Left ventricle myocardium inferior (tissue), 1 donor: ENCODE measurements around the gene CADPS. TPM values are rescaled to one million over a fixed set of nuclear protein-coding genes. Genes with fewer than 3 reads are reported as not detected.

ENCODE experiments used
- DNase-seq: peaks from one replicate; pipeline ENCODE4 v3.0.0-alpha.2; 2020
- H3K27ac ChIP-seq: fragments of 200-600 bp; replicated peaks from 2 replicates; pipeline ENCODE4 v1.8.0; 2021
- H3K27me3 ChIP-seq: fragments of 200-600 bp; 2 replicates; pipeline ENCODE4 v1.8.0; 2021; ENCODE audit warnings: low read depth
- H3K36me3 ChIP-seq: fragments of 200-600 bp; 2 replicates; pipeline ENCODE4 v1.8.0; 2021
- H3K4me1 ChIP-seq: fragments of 200-600 bp; 2 replicates; pipeline ENCODE4 v1.8.0; 2021
- H3K4me3 ChIP-seq: fragments of 200-600 bp; 2 replicates; pipeline ENCODE4 v1.8.0; 2021; ENCODE audit warnings: mild to moderate bottlenecking, moderate library complexity
- H3K9me3 ChIP-seq: fragments of 200-600 bp; replicated peaks from 2 replicates; pipeline ENCODE4 v1.8.0; 2021
- intact Hi-C: fragments of 100-400 bp; cut with micrococcal nuclease; formaldehyde crosslinking; loops from one replicate; pipeline ENCODE4 v1.11.0; 2022
- total RNA-seq: library from RNA; stranded (reverse); fragmentation: NEBNext Ultra II Directional; extraction: Animal tissue kit (Norgen Biotek cat#: 25700); gene quantifications from one replicate; pipeline ENCODE4 v1.2.1, GENCODE V29; 2021
- TF ChIP-seq, protein P1 (sequence below): fragments of 200-600 bp; IDR thresholded peaks from 2 replicates; pipeline ENCODE4 v1.8.0; 2021; ENCODE audit warnings: antibody characterized with exemption, mild to moderate bottlenecking, borderline replicate concordance
- donor health status: DM: no; HTN: yes; CAD: no; lungs with severe emphysema.

CADPS gene
- total RNA-seq, 1 donor from 2014 or later: 25.0 TPM

DNA sequence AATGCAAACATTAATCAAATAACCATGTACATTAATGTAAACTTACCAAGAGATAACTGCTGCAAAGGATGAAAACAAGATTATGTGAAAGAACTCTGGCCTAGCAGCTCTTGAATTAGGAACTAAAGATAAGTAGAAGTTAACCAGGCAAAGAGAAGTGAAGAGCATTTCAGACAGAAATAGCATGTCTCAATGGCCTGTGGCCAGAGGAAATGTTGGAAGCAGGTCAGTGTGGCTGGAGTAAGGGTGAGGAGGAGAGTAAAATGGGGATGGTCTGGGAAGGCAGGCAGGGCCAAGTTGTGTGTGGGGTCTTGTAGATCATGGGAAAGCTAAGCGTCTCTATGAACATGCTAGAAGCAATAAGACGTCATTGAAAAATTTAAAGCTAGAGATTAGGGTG lies 192.4 kb downstream of the CADPS start:
- H3K4me1 ChIP-seq: peaks cover 15% of the 10 kb centered on the region
- no peak overlapping the region for H3K4me3 ChIP-seq
- intact Hi-C loops: no loop called here
- TF ChIP-seq, protein P1, sequence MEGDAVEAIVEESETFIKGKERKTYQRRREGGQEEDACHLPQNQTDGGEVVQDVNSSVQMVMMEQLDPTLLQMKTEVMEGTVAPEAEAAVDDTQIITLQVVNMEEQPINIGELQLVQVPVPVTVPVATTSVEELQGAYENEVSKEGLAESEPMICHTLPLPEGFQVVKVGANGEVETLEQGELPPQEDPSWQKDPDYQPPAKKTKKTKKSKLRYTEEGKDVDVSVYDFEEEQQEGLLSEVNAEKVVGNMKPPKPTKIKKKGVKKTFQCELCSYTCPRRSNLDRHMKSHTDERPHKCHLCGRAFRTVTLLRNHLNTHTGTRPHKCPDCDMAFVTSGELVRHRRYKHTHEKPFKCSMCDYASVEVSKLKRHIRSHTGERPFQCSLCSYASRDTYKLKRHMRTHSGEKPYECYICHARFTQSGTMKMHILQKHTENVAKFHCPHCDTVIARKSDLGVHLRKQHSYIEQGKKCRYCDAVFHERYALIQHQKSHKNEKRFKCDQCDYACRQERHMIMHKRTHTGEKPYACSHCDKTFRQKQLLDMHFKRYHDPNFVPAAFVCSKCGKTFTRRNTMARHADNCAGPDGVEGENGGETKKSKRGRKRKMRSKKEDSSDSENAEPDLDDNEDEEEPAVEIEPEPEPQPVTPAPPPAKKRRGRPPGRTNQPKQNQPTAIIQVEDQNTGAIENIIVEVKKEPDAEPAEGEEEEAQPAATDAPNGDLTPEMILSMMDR: no peak
- no peaks in the 10 kb centered on the region for H3K27me3 ChIP-seq
- H3K27ac ChIP-seq: no peak overlapping the region
- DNase-seq: no peak
- H3K9me3 ChIP-seq: no peaks in the 10 kb centered on the region
- no peaks in the 10 kb centered on the region for H3K36me3 ChIP-seq

DNA sequence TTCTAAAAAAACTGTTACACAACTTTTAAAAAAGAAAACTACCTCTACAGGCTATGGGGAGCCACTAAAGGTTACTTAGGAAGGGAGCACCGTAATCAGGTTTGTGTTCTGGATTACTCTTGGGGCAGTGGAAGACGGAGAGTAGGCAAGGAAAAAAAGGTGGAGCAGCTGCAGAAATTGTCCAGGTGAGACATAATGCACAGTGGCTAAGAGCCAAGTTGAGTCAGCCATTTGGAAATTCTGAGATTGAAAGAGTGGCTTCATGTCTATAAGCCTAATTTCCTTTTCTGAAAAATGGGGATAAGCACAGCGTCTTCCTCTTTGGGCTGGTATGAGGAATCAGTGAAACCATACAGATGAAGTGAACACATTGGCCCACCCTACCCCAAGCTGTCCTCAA lies 195.2 kb downstream of the CADPS start:
- no peak for DNase-seq
- H3K27ac ChIP-seq: no peak overlapping the region
- H3K27me3 ChIP-seq: no peaks in the 10 kb centered on the region
- no peak overlapping the region for H3K4me3 ChIP-seq
- intact Hi-C loops: no loop called here
- no peaks in the 10 kb centered on the region for H3K36me3 ChIP-seq
- no peaks in the 10 kb centered on the region for H3K9me3 ChIP-seq
- TF ChIP-seq, protein P1: no peak
- H3K4me1 ChIP-seq: peaks cover 15% of the 10 kb centered on the region

DNA sequence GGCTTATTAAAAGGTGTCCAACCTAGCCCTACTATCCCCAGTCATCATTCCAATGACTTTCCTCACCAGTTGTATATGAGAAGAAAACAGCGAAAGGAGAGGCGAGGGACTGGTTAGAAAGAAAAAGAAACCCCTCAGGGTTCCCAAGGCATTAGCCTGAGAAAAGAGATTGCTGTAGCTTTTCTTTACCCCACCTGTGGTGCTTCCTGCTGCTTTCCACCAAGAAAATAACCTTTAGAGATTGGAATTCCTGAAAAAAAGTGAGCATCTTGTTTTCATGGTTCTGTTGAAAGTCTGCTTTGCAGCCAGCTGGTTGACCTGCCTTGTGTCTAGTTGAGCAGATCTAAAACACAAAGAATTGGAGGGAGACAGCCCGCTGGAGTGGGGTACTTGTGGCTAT lies 196.4 kb downstream of the CADPS start:
- intact Hi-C loops: no loop called here
- TF ChIP-seq, protein P1: no peak

DNA sequence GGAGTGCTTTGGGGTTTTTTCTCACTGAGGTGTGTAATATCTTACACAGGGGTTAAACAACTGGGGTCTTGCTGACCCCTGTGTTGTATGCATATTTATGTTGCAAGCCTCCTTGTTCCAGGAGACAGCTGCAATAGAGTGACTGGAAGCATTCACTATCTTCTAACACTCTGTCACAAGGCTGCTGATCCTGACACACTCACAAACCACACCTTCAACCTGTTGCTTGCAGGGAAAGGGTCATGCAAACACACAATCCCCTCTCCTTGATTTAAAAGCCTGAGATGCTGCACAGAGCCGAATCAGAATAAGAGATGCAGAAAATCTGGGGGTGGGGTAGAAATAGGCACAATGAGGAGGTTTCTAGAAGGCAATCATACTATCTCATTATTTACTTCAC lies 197.3 kb downstream of the CADPS start:
- no peak overlapping the region for H3K4me3 ChIP-seq
- intact Hi-C loops: no loop called here
- no peaks in the 10 kb centered on the region for H3K27me3 ChIP-seq
- H3K36me3 ChIP-seq: no peaks in the 10 kb centered on the region
- DNase-seq: no peak
- no peak overlapping the region for H3K27ac ChIP-seq
- no peaks in the 10 kb centered on the region for H3K9me3 ChIP-seq
- H3K4me1 ChIP-seq: peaks cover 11% of the 10 kb centered on the region
- TF ChIP-seq, protein P1: no peak

More for the DNA sequence above, 196.4 kb downstream of the CADPS start:
- H3K9me3 ChIP-seq: no peaks in the 10 kb centered on the region
- peaks cover 15% of the 10 kb centered on the region for H3K4me1 ChIP-seq
- H3K27ac ChIP-seq: no peak overlapping the region
- DNase-seq: no peak
- H3K27me3 ChIP-seq: no peaks in the 10 kb centered on the region
- no peak overlapping the region for H3K4me3 ChIP-seq
- H3K36me3 ChIP-seq: no peaks in the 10 kb centered on the region

- no peaks in the 10 kb centered on the region for H3K27me3 ChIP-seq
- no peaks in the 10 kb centered on the region for H3K9me3 ChIP-seq
- no peak overlapping the region for H3K27ac ChIP-seq
- H3K36me3 ChIP-seq: no peaks in the 10 kb centered on the region
- intact Hi-C loops: no loop called here
- H3K4me1 ChIP-seq: peaks cover 2% of the 10 kb centered on the region
- TF ChIP-seq, protein P1: no peak
- no peak overlapping the region for H3K4me3 ChIP-seq
- DNase-seq: no peak
These were observed 198.4 kb downstream of the CADPS start for GRCh38 chr3:62676689-62677271.
